Lower lobe of right lung (tissue), 2 donors: ENCODE data around the gene GAS2. TPM values are rescaled to one million over a fixed set of nuclear protein-coding genes. Genes with fewer than 3 reads are reported as not detected.

Experiments
- ATAC-seq, 2 donors: fragments of 200-7000 bp; cut with Tn5 transposase; one replicate each; pipeline ENCODE4 v1.9.1; 2020 to 2022; ENCODE audit warnings: mild to moderate bottlenecking in 2 of 2, moderate library complexity in 2 of 2
- DNase-seq: peaks from one replicate; pipeline ENCODE4 v3.0.0-alpha.2; 2020
- H3K27ac ChIP-seq: fragments of 200-600 bp; one replicate; pipeline ENCODE4 v1.8.0; 2022
- H3K27me3 ChIP-seq: fragments of 200-600 bp; one replicate; pipeline ENCODE4 v1.8.0; 2022; ENCODE audit warnings: low read depth
- H3K36me3 ChIP-seq: fragments of 200-600 bp; one replicate; pipeline ENCODE4 v1.8.0; 2022; ENCODE audit warnings: mild to moderate bottlenecking
- H3K4me1 ChIP-seq: fragments of 200-600 bp; one replicate; pipeline ENCODE4 v1.8.0; 2022
- H3K4me3 ChIP-seq: fragments of 200-600 bp; one replicate; pipeline ENCODE4 v1.8.0; 2022; ENCODE audit warnings: mild to moderate bottlenecking
- H3K9me3 ChIP-seq: fragments of 200-600 bp; one replicate; pipeline ENCODE4 v1.8.0; 2022
- CTCF ChIP-seq: fragments of 200-600 bp; IDR thresholded peaks from one replicate; pipeline ENCODE4 v1.8.0; 2022; ENCODE audit warnings: antibody characterized with exemption, mild to moderate bottlenecking
- intact Hi-C: fragments of 100-400 bp; cut with DNase I; formaldehyde crosslinking; loops from one replicate; pipeline ENCODE4 v1.11.0; 2022
- total RNA-seq: library from RNA; stranded (reverse); fragmentation: NEBNext Ultra II Directional; extraction: Animal tissue kit (Norgen Biotek cat#: 25700); gene quantifications from one replicate; pipeline ENCODE4 v1.2.1, GENCODE V29; 2021
- donor health status: DM: no; HTN: yes; CAD: no; lungs with severe emphysema.

Gene GAS2
- total RNA-seq, 1 donor from 2014 or later, result 2.6 TPM

GRCh38 chr11:22792497-22792896 lies 126.1 kb downstream of the GAS2 start:
- H3K36me3 ChIP-seq, result no peaks in the 10 kb centered on the region
- DNase-seq (no peak), ATAC-seq (no peak)
- H3K9me3 ChIP-seq, result no peaks in the 10 kb centered on the region
- H3K27me3 ChIP-seq, result no peaks in the 10 kb centered on the region
- intact Hi-C loops, result no loop called here
- no peak overlapping the region for H3K4me3 ChIP-seq
- H3K4me1 ChIP-seq, result no peaks in the 10 kb centered on the region
- no peak overlapping the region for H3K27ac ChIP-seq
- TF ChIP-seq CTCF, result no peak

- ATAC-seq (no peak), DNase-seq (no peak)
- Histone ChIP-seq H3K27ac (no peak overlapping the region), H3K9me3 (no peaks in the 10 kb centered on the region), H3K27me3 (no peaks in the 10 kb centered on the region), H3K4me1 (no peaks in the 10 kb centered on the region), H3K36me3 (no peaks in the 10 kb centered on the region), H3K4me3 (no peak overlapping the region)
- no peak for TF ChIP-seq CTCF
- intact Hi-C loops, result no loop called here
Measured at GRCh38 chr11:22795914-22796313, 129.5 kb downstream of the GAS2 start.

- TF ChIP-seq CTCF, result no peak
- Histone ChIP-seq H3K27me3 (no peaks in the 10 kb centered on the region), H3K9me3 (no peaks in the 10 kb centered on the region), H3K27ac (no peak overlapping the region), H3K4me3 (no peak overlapping the region), H3K36me3 (no peaks in the 10 kb centered on the region), H3K4me1 (no peaks in the 10 kb centered on the region)
- intact Hi-C loops, result no loop called here
- ATAC-seq (no peak), DNase-seq (no peak)
Measured at GRCh38 chr11:22797047-22797446, 130.6 kb downstream of the GAS2 start.

- Histone ChIP-seq H3K27me3 (no peaks in the 10 kb centered on the region), H3K27ac (no peak overlapping the region), H3K4me1 (no peaks in the 10 kb centered on the region), H3K36me3 (no peaks in the 10 kb centered on the region), H3K4me3 (no peak overlapping the region), H3K9me3 (no peaks in the 10 kb centered on the region)
- intact Hi-C loops, result no loop called here
- ATAC-seq, result no peak
- TF ChIP-seq CTCF, result no peak
- no peak for DNase-seq
Measured at GRCh38 chr11:22798901-22799300, 132.5 kb downstream of the GAS2 start.

GRCh38 chr11:22800482-22800881 lies 134.1 kb downstream of the GAS2 start:
- Histone ChIP-seq H3K4me3 (no peak overlapping the region), H3K4me1 (no peaks in the 10 kb centered on the region), H3K36me3 (no peaks in the 10 kb centered on the region), H3K27ac (no peak overlapping the region), H3K9me3 (no peaks in the 10 kb centered on the region), H3K27me3 (no peaks in the 10 kb centered on the region)
- no peak for TF ChIP-seq CTCF
- intact Hi-C loops, result no loop called here
- DNase-seq (no peak), ATAC-seq (no peak)

- Histone ChIP-seq H3K36me3 (no peaks in the 10 kb centered on the region), H3K27me3 (no peaks in the 10 kb centered on the region), H3K27ac (no peak overlapping the region), H3K4me3 (no peak overlapping the region), H3K4me1 (no peaks in the 10 kb centered on the region), H3K9me3 (no peaks in the 10 kb centered on the region)
- no peak for DNase-seq
- ATAC-seq, result no peak
- no peak for TF ChIP-seq CTCF
- intact Hi-C loops, result no loop called here
Measured at GRCh38 chr11:22802861-22803260, 136.4 kb downstream of the GAS2 start.
